IPS DF 4.7 (cell line): ENCODE measurements around the gene PRSS58.

Source experiments
- DNase-seq: peaks from one replicate; pipeline ENCODE4 v3.0.0-alpha.2; 2013; ENCODE audit warnings: low spot score; ENCODE audit errors: extremely low read depth

Gene PRSS58

GRCh38 chr7:142228537-142229104 lies 29.2 kb downstream of the PRSS58 start:
- DNase-seq: no peak
